H1 (cell line): ENCODE measurements around the gene ZBED1. TPM values are rescaled to one million over a fixed set of nuclear protein-coding genes. Genes with fewer than 3 reads are reported as not detected.
"Not testable (repeated sequence)": the region's sequence is repeated elsewhere in the genome, so short reads cannot be mapped to it uniquely, and the experiment has no call there.

Experiments used
- CTCF ChIA-PET: fragments of 300-600 bp; sonication (Branson Sonifier 250); formaldehyde crosslinking; loops from one replicate; lab custom pipeline; 2021; ENCODE audit not compliant: partially characterized antibody; lab: Charles Lee
- POLR2A ChIA-PET: fragments of 300-600 bp; sonication (Branson Sonifier 250); formaldehyde crosslinking; loops from one replicate; lab custom pipeline; 2021; ENCODE audit warnings: inconsistent platforms; ENCODE audit not compliant: partially characterized antibody; lab: Charles Lee
- DNase-seq, 2 experiments: peaks; one replicate each; pipeline versions ENCODE4 v3.0.0 to v3.0.0-alpha.2; 2010 to 2022; ENCODE audit warnings: low spot score in 2 of 2, low read depth in 1 of 2, mixed read lengths in 1 of 2
- FAIRE-seq: peaks from 2 replicates; lab custom pipeline; 2011; peaks lifted over from hg19 to GRCh38; lab: Jason Lieb, UNC
- H2AFZ ChIP-seq: 2 replicates; pipeline ENCODE4 v1.8.1; 2012; ENCODE audit warnings: low read length, inconsistent platforms
- H2AK5ac ChIP-seq: 2 replicates; pipeline ENCODE4 v1.6.1; 2013; ENCODE audit warnings: low read depth, low read length
- H2BK120ac ChIP-seq: replicated peaks from 2 replicates; pipeline ENCODE3; 2013; ENCODE audit warnings: low read depth, low read length, inconsistent platforms
- H2BK12ac ChIP-seq: 2 replicates; pipeline ENCODE4 v1.6.1; 2013; ENCODE audit warnings: low read depth, low read length
- H2BK15ac ChIP-seq: 2 replicates; pipeline ENCODE4 v1.6.1; 2013; ENCODE audit warnings: low read length
- H2BK20ac ChIP-seq: 2 replicates; pipeline ENCODE4 v1.6.1; 2013; ENCODE audit warnings: low read length
- H2BK5ac ChIP-seq: 2 replicates; pipeline ENCODE4 v1.6.1; 2013; ENCODE audit warnings: low read depth, low read length
- H3K14ac ChIP-seq: 2 replicates; pipeline ENCODE4 v1.6.1; 2013; ENCODE audit warnings: inconsistent platforms; ENCODE audit not compliant: insufficient read length
- H3K18ac ChIP-seq: 2 replicates; pipeline ENCODE4 v1.6.1; 2013; ENCODE audit warnings: low read length; ENCODE audit errors: extremely low read depth
- H3K23ac ChIP-seq: 2 replicates; pipeline ENCODE4 v1.6.1; 2013; ENCODE audit warnings: inconsistent platforms; ENCODE audit not compliant: insufficient read length
- H3K23me2 ChIP-seq: 2 replicates; pipeline ENCODE4 v1.6.1; 2013; ENCODE audit warnings: low read depth, low read length
- H3K27ac ChIP-seq: 2 replicates; pipeline ENCODE4 v1.6.1; 2011; ENCODE audit warnings: low read depth, low read length, inconsistent platforms
- H3K27me3 ChIP-seq, 4 experiments: replicated peaks in 1 of 4; 1 replicate in 1 of 4; 2 replicates in 3 of 4; pipeline versions ENCODE4 v1.6.1 to v1.8.1; 2011 to 2013; ENCODE audit warnings: low read length in 3 of 4, mild to moderate bottlenecking in 3 of 4, inconsistent platforms in 2 of 4, mixed read lengths in 2 of 4, moderate library complexity in 1 of 4; ENCODE audit not compliant: control insufficient read depth in 3 of 4, insufficient read depth in 3 of 4; ENCODE audit errors: extremely low read depth in 1 of 4
- H3K36me3 ChIP-seq, 4 experiments: 2 replicates each; pipeline versions ENCODE4 v1.6.1 to v1.8.1; 2011 to 2013; ENCODE audit warnings: mild to moderate bottlenecking in 4 of 4, low read length in 3 of 4, moderate library complexity in 2 of 4, control low read depth in 1 of 4, inconsistent platforms in 1 of 4; ENCODE audit not compliant: insufficient read depth in 4 of 4, control insufficient read depth in 2 of 4
- H3K4ac ChIP-seq: replicated peaks from 2 replicates; pipeline ENCODE3; 2013; ENCODE audit warnings: low read length, low read depth, mixed read lengths, inconsistent platforms; ENCODE audit not compliant: insufficient read length
- H3K4me1 ChIP-seq, 4 experiments: replicated peaks in 1 of 4; 1 replicate in 1 of 4; 2 replicates in 3 of 4; pipeline versions ENCODE4 v1.6.1 to v1.8.1; 2011 to 2013; ENCODE audit warnings: low read length in 3 of 4, inconsistent platforms in 2 of 4, mixed read lengths in 1 of 4; ENCODE audit not compliant: insufficient read depth in 4 of 4, control insufficient read depth in 3 of 4
- H3K4me2 ChIP-seq, 2 experiments: 2 replicates each; pipeline versions ENCODE4 v1.6.1 to v1.8.1; 2011 to 2013; ENCODE audit warnings: low read depth in 2 of 2, low read length in 2 of 2, control low read depth in 1 of 2, inconsistent platforms in 1 of 2, mild to moderate bottlenecking in 1 of 2; ENCODE audit not compliant: insufficient read depth in 1 of 2
- H3K4me3 ChIP-seq, 4 experiments: fragments of 200-600, 300-600 bp in 1 of 4; sonication (generic), shearing (Covaris generic), sonication (Bioruptor Twin) in 1 of 4; 2 replicates each; pipeline versions ENCODE4 v1.5.1 to v1.8.1; 2011 to 2016; ENCODE audit warnings: low read length in 4 of 4, low read depth in 3 of 4, control low read depth in 2 of 4, inconsistent platforms in 2 of 4, mild to moderate bottlenecking in 2 of 4, mixed read lengths in 1 of 4, moderate library complexity in 1 of 4; ENCODE audit not compliant: insufficient read depth in 2 of 4; ENCODE audit errors: extremely low read depth in 1 of 4
- H3K56ac ChIP-seq: replicated peaks from 2 replicates; pipeline ENCODE3; 2013; ENCODE audit warnings: low read depth, mild to moderate bottlenecking, mixed read lengths, low read length, inconsistent platforms; ENCODE audit not compliant: insufficient read length
- H3K79me1 ChIP-seq: 2 replicates; pipeline ENCODE4 v1.6.1; 2013; ENCODE audit warnings: low read depth, low read length, control low read depth
- H3K79me2 ChIP-seq, 2 experiments: 2 replicates each; pipeline versions ENCODE4 v1.6.1 to v1.8.1; 2012 to 2013; ENCODE audit warnings: low read length in 2 of 2, mild to moderate bottlenecking in 2 of 2, inconsistent platforms in 1 of 2; ENCODE audit not compliant: insufficient read depth in 2 of 2, control insufficient read depth in 1 of 2
- H3K9ac ChIP-seq, 4 experiments: replicated peaks in 1 of 4; 1 replicate in 1 of 4; 2 replicates in 3 of 4; pipeline versions ENCODE4 v1.6.1 to v1.8.1; 2011 to 2013; ENCODE audit warnings: low read depth in 3 of 4, low read length in 3 of 4, control low read depth in 2 of 4, mild to moderate bottlenecking in 2 of 4, moderate library complexity in 2 of 4, inconsistent platforms in 1 of 4; ENCODE audit errors: extremely low read depth in 1 of 4
- H3K9me3 ChIP-seq, 2 experiments: 2 replicates each; pipeline versions ENCODE4 v1.6.1 to v1.8.1; 2012 to 2013; ENCODE audit warnings: mild to moderate bottlenecking in 2 of 2, moderate library complexity in 2 of 2, control low read depth in 1 of 2, inconsistent platforms in 1 of 2, low read depth in 1 of 2, low read length in 1 of 2, mixed read lengths in 1 of 2; ENCODE audit not compliant: insufficient read depth in 2 of 2
- H4K20me1 ChIP-seq, 2 experiments: replicated peaks in 1 of 2; 2 replicates each; pipeline versions ENCODE3 to v1.8.1; 2011 to 2013; ENCODE audit warnings: inconsistent platforms in 2 of 2, low read length in 2 of 2, mild to moderate bottlenecking in 1 of 2; ENCODE audit not compliant: insufficient read depth in 2 of 2, control insufficient read depth in 1 of 2
- H4K5ac ChIP-seq: 2 replicates; pipeline ENCODE4 v1.6.1; 2013; ENCODE audit warnings: low read length, low read depth, mixed read lengths, inconsistent platforms; ENCODE audit not compliant: insufficient read length
- H4K8ac ChIP-seq: 2 replicates; pipeline ENCODE4 v1.8.0; 2013; ENCODE audit warnings: mild to moderate bottlenecking, moderate library complexity, low read length, inconsistent platforms; ENCODE audit not compliant: insufficient read depth; ENCODE audit errors: extremely low read depth
- H4K91ac ChIP-seq: replicated peaks from 2 replicates; pipeline ENCODE3; 2013; ENCODE audit warnings: low read length, mixed read lengths, inconsistent platforms; ENCODE audit not compliant: insufficient read length
- WGBS, 2 experiments: shearing (Covaris generic) in 1 of 2; methylation state at CpG; one replicate each; pipeline versions ENCODE4 v1.1.6 to v1.1.7; 2013 to 2015; ENCODE audit warnings: low lambda C conversion rate in 2 of 2, mixed read lengths in 2 of 2, inconsistent platforms in 1 of 2, low coverage in 1 of 2, missing lambda C conversion rate in 1 of 2; ENCODE audit not compliant: insufficient replicate concordance in 2 of 2, insufficient coverage in 1 of 2, insufficient read length in 1 of 2; ENCODE audit errors: extremely low coverage in 1 of 2, missing lambda C conversion rate in 1 of 2; 5-methylcytosine and 5-hydroxymethylcytosine counted together
- polyA plus RNA-seq, 7 experiments: library from polyadenylated mRNA; depleted of rRNA in 3 of 7; stranded (reverse) in 5 of 7; unstranded in 2 of 7; fragments of >200 nt in 5 of 7; fragments of 200-250 nt in 2 of 7; gene quantifications; 1 replicate in 5 of 7; 2 replicates in 1 of 7; 4 replicates in 1 of 7; pipeline versions ENCODE4 v1.2.1 to v1.2.3, GENCODE V29; 2011 to 2013; ENCODE audit warnings: missing spikeins in 2 of 7, mixed read lengths in 2 of 7
- total RNA-seq: library from RNA; stranded (reverse); fragmentation: NEBNext Ultra II Directional; extraction: Animal tissue kit (Norgen Biotek cat#: 25700); gene quantifications from 2 replicates; pipeline ENCODE4 v1.2.1, GENCODE V29; 2021

ZBED1 gene
- total and polyA plus RNA-seq, 2 of the 8 experiments (the other 6 are each of a cell fraction or from before 2014, with no cell fraction given): 28.5 to 45.8 TPM

GRCh38 chrX:2505341-2505740 lies 4.6 kb upstream of the ZBED1 start:
- H2BK120ac ChIP-seq, H3K14ac ChIP-seq, H3K18ac ChIP-seq, FAIRE-seq, H3K4me3 ChIP-seq, H2BK20ac ChIP-seq, H4K5ac ChIP-seq, H3K36me3 ChIP-seq, POLR2A ChIA-PET, H4K8ac ChIP-seq, H3K4me1 ChIP-seq, CTCF ChIA-PET, H2BK15ac ChIP-seq, H3K23ac ChIP-seq, H3K9me3 ChIP-seq, H3K9ac ChIP-seq, H2AFZ ChIP-seq, H2AK5ac ChIP-seq, H3K23me2 ChIP-seq, H3K4me2 ChIP-seq, H3K79me1 ChIP-seq, H4K91ac ChIP-seq, H3K4ac ChIP-seq, H4K20me1 ChIP-seq, H3K79me2 ChIP-seq, H2BK5ac ChIP-seq, H2BK12ac ChIP-seq, H3K27me3 ChIP-seq, H3K56ac ChIP-seq, DNase-seq, H3K27ac ChIP-seq: not testable (repeated sequence)
- WGBS, 2 experiments: 96% methylated on average over 8 of the region's 8 CpGs; no CpG with 5 or more reads in 1 of the 2 experiments
